ENCODE measurements around the gene TUT7.
"Not testable (repeated sequence)": the region's sequence is repeated elsewhere in the genome, so short reads cannot be mapped to it uniquely, and the experiment has no call there.

Gene TUT7

DNA sequence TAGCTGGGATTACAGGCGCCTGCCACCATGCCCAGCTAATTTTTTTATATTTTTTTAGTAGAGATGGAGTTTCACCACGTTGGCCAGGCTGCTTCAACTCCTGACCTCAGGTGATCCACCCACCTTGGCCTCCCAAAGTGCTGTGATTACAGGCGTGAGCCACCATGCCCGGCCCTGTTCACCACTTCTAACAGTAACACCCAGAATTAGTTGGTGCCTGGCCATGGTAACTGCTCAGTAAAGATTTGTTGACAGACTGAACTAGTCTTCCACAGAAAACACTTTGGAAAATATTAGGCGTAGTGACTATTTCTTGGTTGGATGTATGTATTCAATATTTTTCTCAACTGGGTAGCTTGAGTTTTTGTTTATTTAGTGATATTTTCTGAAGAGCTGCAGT, 24.0 kb downstream of the TUT7 start:
- no peak for DNase-seq (ENCODE audit: low read depth, low spot score)
- H3K4me3 ChIP-seq (ENCODE audit: low read length) = no peak overlapping the region
- WGBS (ENCODE audit: insufficient coverage, insufficient read length) = no CpG with 5 or more reads among the region's 5 CpGs
- H3K27me3 ChIP-seq (ENCODE audit: control insufficient read depth, insufficient read depth, low read length) = no peaks in the 10 kb centered on the region
- H3K36me3 ChIP-seq (ENCODE audit: control insufficient read depth, insufficient read depth, low read length) = no peaks in the 10 kb centered on the region; the same call in 1 of the 2 replicates
- H3K9me3 ChIP-seq (ENCODE audit: control insufficient read depth, insufficient read depth, low read length) = no peaks in the 10 kb centered on the region
- no peaks in the 10 kb centered on the region for H3K4me1 ChIP-seq (ENCODE audit: control insufficient read depth, insufficient read depth, low read length)
- no peak overlapping the region for H3K27ac ChIP-seq (ENCODE audit: low read length)

DNA sequence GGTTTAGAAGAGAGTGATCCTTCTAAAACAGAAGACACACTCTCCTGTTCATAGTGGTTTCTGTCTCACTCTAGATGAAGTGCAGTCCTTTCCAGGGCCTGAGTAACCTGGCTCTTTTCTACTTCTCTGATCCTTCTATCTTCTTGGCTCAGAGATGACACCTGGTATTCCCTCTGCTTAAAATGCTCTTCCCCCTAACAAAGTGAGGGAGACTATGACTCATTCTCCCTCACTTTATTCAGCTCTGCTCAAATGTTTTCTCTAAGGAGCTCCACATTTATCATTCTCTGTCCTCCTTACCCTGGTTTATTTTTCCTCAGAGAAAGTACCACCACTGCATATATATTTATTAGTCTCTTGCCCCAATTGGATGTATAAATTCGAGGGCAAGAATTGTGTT, 24.6 kb downstream of the TUT7 start:
- H3K27me3 ChIP-seq (ENCODE audit: control insufficient read depth, insufficient read depth, low read length) = no peaks in the 10 kb centered on the region
- no peak for DNase-seq (ENCODE audit: low read depth, low spot score)
- no CpG with 5 or more reads among the region's 1 CpG for WGBS (ENCODE audit: insufficient coverage, insufficient read length)
- no peak overlapping the region for H3K4me3 ChIP-seq (ENCODE audit: low read length)
- H3K4me1 ChIP-seq (ENCODE audit: control insufficient read depth, insufficient read depth, low read length) = no peaks in the 10 kb centered on the region
- H3K9me3 ChIP-seq (ENCODE audit: control insufficient read depth, insufficient read depth, low read length) = no peaks in the 10 kb centered on the region
- H3K27ac ChIP-seq (ENCODE audit: low read length) = no peak overlapping the region
- H3K36me3 ChIP-seq (ENCODE audit: control insufficient read depth, insufficient read depth, low read length) = no peaks in the 10 kb centered on the region; the same call in 1 of the 2 replicates

- Histone ChIP-seq H3K9me3 (ENCODE audit: control insufficient read depth, insufficient read depth, low read length) (no peaks in the 10 kb centered on the region), H3K27me3 (ENCODE audit: control insufficient read depth, insufficient read depth, low read length) (no peaks in the 10 kb centered on the region), H3K4me3 (ENCODE audit: low read length) (no peak overlapping the region), H3K36me3 (ENCODE audit: control insufficient read depth, insufficient read depth, low read length) (peaks cover 5% of the 10 kb centered on the region; the same call in 1 of the 2 replicates), H3K27ac (ENCODE audit: low read length) (no peak overlapping the region), H3K4me1 (ENCODE audit: control insufficient read depth, insufficient read depth, low read length) (no peaks in the 10 kb centered on the region)
- DNase-seq (ENCODE audit: low read depth, low spot score) = peak; percentile 11
- no CpG with 5 or more reads among the region's 4 CpGs for WGBS (ENCODE audit: insufficient coverage, insufficient read length)
Measured at GRCh38 chr9:86328156-86328555, 26.1 kb downstream of the TUT7 start.

DNA sequence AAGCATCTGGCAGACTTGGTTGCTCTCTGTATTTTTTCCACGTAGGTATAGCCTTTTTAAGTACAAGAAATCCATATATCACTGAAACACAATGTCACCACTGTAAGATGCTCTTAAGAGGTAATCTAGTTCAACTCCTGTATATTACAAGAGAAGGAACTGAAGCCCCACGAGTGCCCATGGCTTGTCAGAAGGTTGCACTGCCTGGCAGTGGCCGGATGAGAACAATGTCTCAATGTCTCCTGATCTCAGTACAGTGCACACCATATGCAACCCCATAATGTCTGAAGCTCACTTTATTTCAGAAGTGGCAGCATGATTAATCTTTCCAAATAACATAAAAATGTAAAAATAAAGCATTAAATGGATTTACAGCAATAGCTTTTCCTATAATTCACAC, 27.7 kb downstream of the TUT7 start:
- DNase-seq (ENCODE audit: low read depth, low spot score) = no peak
- Histone ChIP-seq H3K27me3 (ENCODE audit: control insufficient read depth, insufficient read depth, low read length) (no peaks in the 10 kb centered on the region), H3K9me3 (ENCODE audit: control insufficient read depth, insufficient read depth, low read length) (no peaks in the 10 kb centered on the region), H3K27ac (ENCODE audit: low read length) (no peak overlapping the region), H3K4me1 (ENCODE audit: control insufficient read depth, insufficient read depth, low read length) (no peaks in the 10 kb centered on the region), H3K4me3 (ENCODE audit: low read length) (no peak overlapping the region), H3K36me3 (ENCODE audit: control insufficient read depth, insufficient read depth, low read length) (peaks cover 9% of the 10 kb centered on the region; the same call in 1 of the 2 replicates)
- WGBS (ENCODE audit: insufficient coverage, insufficient read length) = no CpG with 5 or more reads among the region's 3 CpGs

DNA sequence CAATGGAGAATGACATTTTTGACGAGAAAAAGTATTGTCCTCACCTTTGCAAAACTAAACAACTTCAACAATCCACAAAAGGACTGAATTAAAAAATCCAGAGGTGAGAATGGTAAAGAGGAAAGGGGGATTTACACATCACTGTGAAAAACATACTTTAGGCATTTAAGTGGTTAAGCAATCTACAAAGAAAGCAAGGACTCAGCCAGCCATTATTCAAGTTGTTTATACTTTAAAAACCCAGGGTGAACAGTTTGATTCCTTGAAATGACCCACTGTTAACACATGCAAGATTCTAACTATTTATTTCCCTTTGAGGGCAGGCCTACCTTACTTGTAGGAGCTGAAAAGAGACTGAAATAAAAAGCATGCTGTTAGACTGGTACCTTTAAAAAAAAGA, 29.3 kb downstream of the TUT7 start:
- H3K4me3 ChIP-seq (ENCODE audit: low read length) = no peak overlapping the region
- H3K27ac ChIP-seq (ENCODE audit: low read length) = no peak overlapping the region
- H3K9me3 ChIP-seq (ENCODE audit: control insufficient read depth, insufficient read depth, low read length) = no peaks in the 10 kb centered on the region
- DNase-seq (ENCODE audit: low read depth, low spot score) = no peak
- WGBS (ENCODE audit: insufficient coverage, insufficient read length) = no CpG with 5 or more reads among the region's 1 CpG
- peaks cover 9% of the 10 kb centered on the region; the same call in 1 of the 2 replicates for H3K36me3 ChIP-seq (ENCODE audit: control insufficient read depth, insufficient read depth, low read length)
- H3K4me1 ChIP-seq (ENCODE audit: control insufficient read depth, insufficient read depth, low read length) = no peaks in the 10 kb centered on the region
- no peaks in the 10 kb centered on the region for H3K27me3 ChIP-seq (ENCODE audit: control insufficient read depth, insufficient read depth, low read length)

- no peak for DNase-seq (ENCODE audit: low read depth, low spot score)
- H3K27ac ChIP-seq (ENCODE audit: low read length) = no peak overlapping the region
- no peaks in the 10 kb centered on the region for H3K9me3 ChIP-seq (ENCODE audit: control insufficient read depth, insufficient read depth, low read length)
- H3K27me3 ChIP-seq (ENCODE audit: control insufficient read depth, insufficient read depth, low read length) = no peaks in the 10 kb centered on the region
- H3K4me1 ChIP-seq (ENCODE audit: control insufficient read depth, insufficient read depth, low read length) = no peaks in the 10 kb centered on the region
- WGBS (ENCODE audit: insufficient coverage, insufficient read length) = no CpG with 5 or more reads among the region's 2 CpGs
- no peak overlapping the region for H3K4me3 ChIP-seq (ENCODE audit: low read length)
- H3K36me3 ChIP-seq (ENCODE audit: control insufficient read depth, insufficient read depth, low read length) = peaks cover 9% of the 10 kb centered on the region; the same call in 1 of the 2 replicates
Measured at GRCh38 chr9:86324308-86324707, 29.9 kb downstream of the TUT7 start.

- WGBS (ENCODE audit: insufficient coverage, insufficient read length) = no CpG with 5 or more reads among the region's 8 CpGs
- Histone ChIP-seq H3K27ac (ENCODE audit: low read length) (no peak overlapping the region), H3K4me1 (ENCODE audit: control insufficient read depth, insufficient read depth, low read length) (no peaks in the 10 kb centered on the region), H3K27me3 (ENCODE audit: control insufficient read depth, insufficient read depth, low read length) (no peaks in the 10 kb centered on the region), H3K4me3 (ENCODE audit: low read length) (no peak overlapping the region), H3K9me3 (ENCODE audit: control insufficient read depth, insufficient read depth, low read length) (no peaks in the 10 kb centered on the region), H3K36me3 (ENCODE audit: control insufficient read depth, insufficient read depth, low read length) (peaks cover 9% of the 10 kb centered on the region; the same call in 1 of the 2 replicates)
- DNase-seq (ENCODE audit: low read depth, low spot score) = no peak
Measured at GRCh38 chr9:86322973-86323644, 31.1 kb downstream of the TUT7 start.

GRCh38 chr9:86321373-86321772, 32.8 kb downstream of the TUT7 start:
- Histone ChIP-seq H3K9me3 (ENCODE audit: control insufficient read depth, insufficient read depth, low read length) (no peaks in the 10 kb centered on the region), H3K4me1 (ENCODE audit: control insufficient read depth, insufficient read depth, low read length) (no peaks in the 10 kb centered on the region), H3K4me3 (ENCODE audit: low read length) (no peak overlapping the region), H3K27me3 (ENCODE audit: control insufficient read depth, insufficient read depth, low read length) (no peaks in the 10 kb centered on the region), H3K27ac (ENCODE audit: low read length) (no peak overlapping the region), H3K36me3 (ENCODE audit: control insufficient read depth, insufficient read depth, low read length) (peaks cover 9% of the 10 kb centered on the region; the same call in 1 of the 2 replicates)
- whole genome bisulfite sequencing (ENCODE audit: insufficient coverage, insufficient read length) = no CpG with 5 or more reads among the region's 5 CpGs
- DNase-seq (ENCODE audit: low read depth, low spot score) = no peak

- H3K9me3 ChIP-seq (ENCODE audit: control insufficient read depth, insufficient read depth, low read length) = no peaks in the 10 kb centered on the region
- peaks cover 4% of the 10 kb centered on the region; the same call in 1 of the 2 replicates for H3K36me3 ChIP-seq (ENCODE audit: control insufficient read depth, insufficient read depth, low read length)
- no peaks in the 10 kb centered on the region for H3K4me1 ChIP-seq (ENCODE audit: control insufficient read depth, insufficient read depth, low read length)
- no peaks in the 10 kb centered on the region for H3K27me3 ChIP-seq (ENCODE audit: control insufficient read depth, insufficient read depth, low read length)
- no peak overlapping the region for H3K4me3 ChIP-seq (ENCODE audit: low read length)
- H3K27ac ChIP-seq (ENCODE audit: low read length) = no peak overlapping the region
- DNase-seq (ENCODE audit: low read depth, low spot score) = no peak
- WGBS (ENCODE audit: insufficient coverage, insufficient read length) = no CpG with 5 or more reads among the region's 4 CpGs
Measured at GRCh38 chr9:86318187-86318586, 36.0 kb downstream of the TUT7 start.

DNA sequence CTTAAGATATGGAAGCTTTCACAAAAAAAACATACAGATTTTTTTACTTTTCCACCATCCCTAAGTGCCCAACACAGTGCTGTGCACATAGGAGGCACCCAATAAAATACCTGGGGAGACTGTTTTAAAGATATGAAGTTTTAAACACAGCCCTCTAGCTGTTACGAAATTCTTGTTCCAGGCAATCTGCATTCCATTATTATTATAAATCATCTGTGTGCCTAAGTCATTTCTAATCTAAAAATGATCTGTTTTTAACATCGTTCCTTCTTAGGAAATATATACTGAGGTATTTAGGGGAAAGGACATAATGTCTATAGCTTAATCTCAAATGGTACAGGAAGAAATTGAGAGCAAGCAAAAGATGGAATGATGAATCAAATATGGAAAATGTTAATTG, 39.1 kb downstream of the TUT7 start:
- Histone ChIP-seq H3K27me3 (ENCODE audit: control insufficient read depth, insufficient read depth, low read length) (no peaks in the 10 kb centered on the region), H3K27ac (ENCODE audit: low read length) (no peak overlapping the region), H3K36me3 (ENCODE audit: control insufficient read depth, insufficient read depth, low read length) (peaks cover 2% of the 10 kb centered on the region; the same call in 1 of the 2 replicates), H3K4me3 (ENCODE audit: low read length) (no peak overlapping the region), H3K4me1 (ENCODE audit: control insufficient read depth, insufficient read depth, low read length) (no peaks in the 10 kb centered on the region), H3K9me3 (ENCODE audit: control insufficient read depth, insufficient read depth, low read length) (no peaks in the 10 kb centered on the region)
- no CpG with 5 or more reads among the region's 2 CpGs for WGBS (ENCODE audit: insufficient coverage, insufficient read length)
- DNase-seq (ENCODE audit: low read depth, low spot score) = no peak

GRCh38 chr9:86312959-86313358, 41.3 kb downstream of the TUT7 start:
- not testable (repeated sequence) for H3K36me3 ChIP-seq (ENCODE audit: control insufficient read depth, insufficient read depth, low read length); H3K9me3 ChIP-seq (ENCODE audit: control insufficient read depth, insufficient read depth, low read length)
- WGBS (ENCODE audit: insufficient coverage, insufficient read length) = no CpG with 5 or more reads among the region's 2 CpGs

More at GRCh38 chr9:86312959-86313358, 41.3 kb downstream of the TUT7 start:
- not testable (repeated sequence) for H3K4me3 ChIP-seq (ENCODE audit: low read length); H3K27ac ChIP-seq (ENCODE audit: low read length); H3K4me1 ChIP-seq (ENCODE audit: control insufficient read depth, insufficient read depth, low read length); H3K27me3 ChIP-seq (ENCODE audit: control insufficient read depth, insufficient read depth, low read length); DNase-seq (ENCODE audit: low read depth, low spot score)

All from iPS DF 6.9 (cell line).